SH-SY5Y (cell line): Measurements from ENCODE around the gene CD300C.

Source experiments
- GATA2 ChIP-seq: IDR thresholded peaks from 2 replicates; pipeline ENCODE4 v1.6.1; 2011; ENCODE audit warnings: mild to moderate bottlenecking, low read depth, low read length
- GATA3 ChIP-seq: IDR thresholded peaks from 2 replicates; pipeline ENCODE4 v1.6.1; 2011; ENCODE audit warnings: low read depth, mild to moderate bottlenecking, low read length, moderate library complexity

DNA sequence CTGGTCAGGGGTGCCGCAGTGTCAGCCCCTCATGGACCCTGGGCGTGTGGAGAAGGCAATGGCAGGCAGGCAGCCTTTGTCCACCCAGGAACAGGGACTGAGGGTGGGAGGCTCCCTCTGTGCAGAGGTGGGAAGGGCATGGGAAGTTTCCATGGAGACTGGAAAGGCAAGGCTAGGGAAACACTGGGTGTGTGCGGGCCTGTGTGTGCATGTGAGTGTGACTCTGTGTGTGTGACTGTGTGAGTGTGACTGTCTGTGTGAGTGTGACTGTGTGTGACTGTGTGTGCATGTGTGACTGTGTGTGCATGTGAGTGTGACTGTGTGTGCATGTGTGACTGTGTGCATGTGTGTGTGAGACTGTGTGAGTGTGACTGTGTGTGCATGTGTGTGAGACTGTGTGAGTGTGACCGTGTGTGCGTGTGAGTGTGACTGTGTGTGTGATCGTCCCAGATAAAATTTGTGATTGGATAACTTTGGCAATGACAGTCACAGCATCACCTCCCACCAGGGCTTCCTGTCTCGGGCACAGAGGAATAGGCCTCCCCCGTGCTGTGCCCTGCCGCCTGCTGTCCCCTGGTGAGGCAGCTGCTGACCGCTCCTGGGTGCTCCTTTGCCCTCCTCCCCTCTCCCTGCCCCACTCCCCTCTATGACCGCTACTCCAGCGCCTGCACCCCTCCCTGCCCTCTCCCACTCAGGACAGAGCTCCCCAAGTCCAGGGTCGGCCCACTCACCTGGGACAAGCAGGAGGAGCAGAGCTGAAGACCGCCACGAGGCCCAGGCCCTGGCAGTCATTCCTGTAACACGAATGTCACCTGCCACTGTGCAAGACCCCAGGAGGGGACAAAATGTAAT lies 698 bp downstream of the CD300C start:
- TF ChIP-seq GATA2, result no peak
- TF ChIP-seq GATA3, result no peak
